NT2/D1 (cell line): ENCODE data around the gene ZNF292.

Experiments used
- DNase-seq: peaks from one replicate; pipeline ENCODE4 v3.0.0-alpha.2; 2011; ENCODE audit warnings: low read depth, low spot score
- H3K27me3 ChIP-seq: 2 replicates; pipeline ENCODE4 v1.6.0; 2011; ENCODE audit warnings: mild to moderate bottlenecking; ENCODE audit not compliant: insufficient read length, insufficient read depth
- H3K36me3 ChIP-seq: 2 replicates; pipeline ENCODE4 v1.6.1; 2011; ENCODE audit warnings: mild to moderate bottlenecking, low read length, mixed read lengths; ENCODE audit not compliant: insufficient read depth, insufficient read length
- H3K4me1 ChIP-seq: 2 replicates; pipeline ENCODE4 v1.5.1; 2011; ENCODE audit not compliant: insufficient read depth, insufficient read length
- H3K4me3 ChIP-seq: 2 replicates; pipeline ENCODE4 v1.5.1; 2011; ENCODE audit warnings: low read depth; ENCODE audit not compliant: insufficient read length
- H3K9ac ChIP-seq: 2 replicates; pipeline ENCODE4 v1.6.0; 2011; ENCODE audit warnings: low read depth; ENCODE audit not compliant: insufficient read length
- H3K9me3 ChIP-seq: 2 replicates; pipeline ENCODE4 v1.5.1; 2011; ENCODE audit warnings: mild to moderate bottlenecking, low read length; ENCODE audit not compliant: insufficient read depth
- SUZ12 ChIP-seq: IDR thresholded peaks from 2 replicates; pipeline ENCODE4 v1.6.1; 2011; ENCODE audit not compliant: insufficient read length, insufficient read depth; ENCODE audit errors: extremely low read depth
- YY1 ChIP-seq: IDR thresholded peaks from 2 replicates; pipeline ENCODE4 v1.6.1; 2011; ENCODE audit not compliant: insufficient read length, insufficient read depth
- ZNF274 ChIP-seq: IDR thresholded peaks from 2 replicates; pipeline ENCODE4 v1.6.1; 2011; ENCODE audit warnings: mild to moderate bottlenecking, low read depth, low read length

Gene ZNF292

DNA sequence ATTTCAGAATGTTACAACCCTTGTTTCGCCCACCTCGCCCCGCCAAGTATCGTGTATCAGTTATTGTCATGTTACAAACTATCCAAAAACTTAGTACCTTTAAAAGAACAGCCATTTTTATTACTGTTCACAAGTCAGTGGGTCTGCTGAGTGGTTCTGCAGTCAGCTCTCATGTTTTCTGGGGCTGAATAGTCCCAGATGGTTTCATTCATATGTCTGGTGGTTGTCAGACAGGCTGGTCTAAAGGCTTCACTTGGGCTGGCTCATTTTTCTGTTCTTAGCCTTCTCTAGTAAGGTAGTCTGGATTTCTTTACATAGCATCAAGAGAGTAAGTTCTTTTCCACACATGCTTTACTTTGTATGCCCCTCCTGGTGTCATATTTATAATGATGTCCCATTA lies 8.6 kb downstream of the ZNF292 start:
- Histone ChIP-seq H3K4me1 (no peaks in the 10 kb centered on the region), H3K36me3 (no peaks in the 10 kb centered on the region), H3K9ac (no peak overlapping the region), H3K4me3 (no peak overlapping the region), H3K9me3 (no peaks in the 10 kb centered on the region), H3K27me3 (no peaks in the 10 kb centered on the region)
- no peak for DNase-seq
- TF ChIP-seq SUZ12 (no peak), YY1 (no peak), ZNF274 (no peak)

GRCh38 chr6:87164506-87164905 lies 9.1 kb downstream of the ZNF292 start:
- no peaks in the 10 kb centered on the region for H3K36me3 ChIP-seq
- no peak overlapping the region for H3K4me3 ChIP-seq
- DNase-seq: no peak
- TF ChIP-seq YY1 (no peak), ZNF274 (no peak), SUZ12 (no peak)
- no peaks in the 10 kb centered on the region for H3K9me3 ChIP-seq
- no peak overlapping the region for H3K9ac ChIP-seq
- no peaks in the 10 kb centered on the region for H3K4me1 ChIP-seq
- H3K27me3 ChIP-seq: no peaks in the 10 kb centered on the region

GRCh38 chr6:87165185-87165584 lies 9.8 kb downstream of the ZNF292 start:
- Histone ChIP-seq H3K9ac (no peak overlapping the region), H3K9me3 (no peaks in the 10 kb centered on the region), H3K27me3 (no peaks in the 10 kb centered on the region), H3K4me1 (no peaks in the 10 kb centered on the region), H3K36me3 (no peaks in the 10 kb centered on the region), H3K4me3 (no peak overlapping the region)
- TF ChIP-seq YY1 (no peak), SUZ12 (no peak)
- no peak for DNase-seq

DNA sequence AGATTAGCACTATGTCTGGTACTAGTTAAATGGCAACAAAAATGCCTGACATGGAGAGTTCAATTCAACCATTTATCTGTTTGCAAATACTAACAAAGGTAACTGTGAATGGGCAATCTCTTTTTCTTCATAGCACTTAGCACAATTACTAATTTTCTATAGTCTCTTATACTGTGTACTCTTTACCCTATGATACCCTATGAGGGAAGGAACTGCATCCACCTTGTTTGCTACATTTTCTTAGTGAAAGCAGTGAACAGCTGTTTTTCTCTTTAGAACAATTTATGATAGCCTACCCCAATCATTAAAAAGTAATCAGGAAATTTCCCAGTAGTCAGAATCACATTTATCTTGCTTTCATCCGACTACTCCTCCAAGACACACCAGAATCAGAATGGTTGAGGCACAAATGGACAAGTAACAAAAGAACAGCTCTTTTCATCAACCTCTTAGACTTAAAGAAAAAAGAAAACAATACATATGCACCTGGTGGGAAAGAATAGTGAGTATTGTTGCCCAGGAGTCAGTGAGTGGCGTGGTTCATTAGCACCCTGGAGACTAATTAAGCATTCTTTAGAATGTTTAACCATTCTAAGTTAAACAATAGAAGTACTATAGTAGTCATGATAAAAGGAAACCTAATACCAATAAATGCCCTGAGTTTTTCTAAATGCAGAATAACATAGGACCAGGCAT lies 16.7 kb downstream of the ZNF292 start:
- no peak for TF ChIP-seq YY1
- TF ChIP-seq ZNF274: no peak
- no peak for TF ChIP-seq SUZ12
- Histone ChIP-seq H3K4me1 (no peaks in the 10 kb centered on the region), H3K36me3 (no peaks in the 10 kb centered on the region), H3K9ac (no peak overlapping the region), H3K9me3 (no peaks in the 10 kb centered on the region), H3K4me3 (no peak overlapping the region), H3K27me3 (no peaks in the 10 kb centered on the region)
- DNase-seq: no peak

- DNase-seq: no peak
These were observed 18.8 kb downstream of the ZNF292 start for GRCh38 chr6:87174078-87174579.

DNA sequence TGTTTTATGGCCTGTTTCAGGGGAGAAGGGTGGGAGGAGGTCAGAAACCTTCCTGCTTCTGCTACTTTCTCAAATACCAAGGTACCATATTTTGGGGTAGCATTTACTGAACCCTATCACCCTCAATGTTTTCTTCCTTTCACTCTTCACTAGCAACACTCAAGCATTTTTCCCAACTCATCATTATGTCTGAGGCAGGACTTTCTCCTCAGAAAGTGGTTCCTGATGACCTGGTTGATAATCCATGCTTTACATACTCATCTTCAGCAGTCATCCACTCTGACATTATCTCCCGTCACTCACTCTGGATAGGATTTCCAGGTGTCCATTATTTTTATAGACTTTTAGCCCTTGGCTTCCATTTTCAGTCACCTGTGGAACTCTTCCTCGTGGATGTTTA lies 21.1 kb downstream of the ZNF292 start:
- H3K9me3 ChIP-seq: no peaks in the 10 kb centered on the region
- TF ChIP-seq ZNF274 (no peak), SUZ12 (no peak), YY1 (no peak)
- H3K27me3 ChIP-seq: no peaks in the 10 kb centered on the region
- no peaks in the 10 kb centered on the region for H3K4me1 ChIP-seq
- H3K36me3 ChIP-seq: peaks cover 7% of the 10 kb centered on the region
- no peak overlapping the region for H3K4me3 ChIP-seq
- no peak overlapping the region for H3K9ac ChIP-seq
- DNase-seq: no peak

More at GRCh38 chr6:87174078-87174579, 18.8 kb downstream of the ZNF292 start:
- no peaks in the 10 kb centered on the region for H3K36me3 ChIP-seq
- H3K27me3 ChIP-seq: no peaks in the 10 kb centered on the region
- no peaks in the 10 kb centered on the region for H3K4me1 ChIP-seq
- H3K4me3 ChIP-seq: no peak overlapping the region
- H3K9me3 ChIP-seq: no peaks in the 10 kb centered on the region
- H3K9ac ChIP-seq: no peak overlapping the region
- no peak for TF ChIP-seq ZNF274
- TF ChIP-seq YY1: no peak
- no peak for TF ChIP-seq SUZ12

- TF ChIP-seq SUZ12 (no peak), YY1 (no peak), ZNF274 (no peak)
- no peak overlapping the region for H3K4me3 ChIP-seq
- no peak for DNase-seq
- H3K4me1 ChIP-seq: no peaks in the 10 kb centered on the region
- peaks cover 12% of the 10 kb centered on the region for H3K36me3 ChIP-seq
- no peaks in the 10 kb centered on the region for H3K9me3 ChIP-seq
- no peaks in the 10 kb centered on the region for H3K27me3 ChIP-seq
- no peak overlapping the region for H3K9ac ChIP-seq
These were observed 24.9 kb downstream of the ZNF292 start for GRCh38 chr6:87180105-87180728.
